NCI-H748 treated with DMSO at 0.1 percent for 48 hours (cell line): ENCODE measurements around the gene MATN1.

Source experiments
- DNase-seq: peaks from one replicate; lab custom pipeline; 2025; lab: John Stamatoyannopoulos, UW

MATN1 gene

DNA sequence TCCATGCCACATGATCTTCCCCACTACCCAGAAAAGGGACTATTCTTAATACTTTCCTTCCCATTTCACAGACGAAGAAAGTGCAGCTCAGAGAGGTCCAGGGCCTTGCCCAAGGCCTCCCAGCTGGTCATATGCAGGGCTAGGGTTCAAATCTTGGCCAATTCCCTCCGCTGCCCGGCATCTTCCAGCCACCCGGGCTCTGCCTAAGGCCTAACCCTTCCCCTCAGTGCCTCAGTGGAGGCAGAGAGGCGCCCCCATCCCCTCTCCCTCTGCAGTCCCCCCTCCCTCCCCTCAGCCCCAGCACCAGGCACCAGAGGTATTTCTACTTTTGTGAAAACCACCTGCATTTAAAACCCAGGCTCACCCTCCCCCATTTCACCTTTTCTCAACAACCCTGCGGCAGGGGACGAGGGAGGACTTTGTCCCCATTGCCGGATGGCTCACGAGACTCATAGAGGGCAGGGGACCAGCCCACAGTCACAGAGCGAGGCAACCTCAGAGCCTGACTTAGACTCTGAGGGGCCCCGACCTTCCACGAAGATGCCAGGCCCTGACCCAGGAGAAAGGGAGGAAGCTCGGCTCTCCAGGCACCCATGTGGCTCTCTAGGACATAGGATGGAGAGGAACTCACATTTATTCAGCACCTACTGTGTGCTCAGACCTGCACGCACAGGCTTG, 21.9 kb upstream of the MATN1 start:
- DNase-seq: no peak

DNA sequence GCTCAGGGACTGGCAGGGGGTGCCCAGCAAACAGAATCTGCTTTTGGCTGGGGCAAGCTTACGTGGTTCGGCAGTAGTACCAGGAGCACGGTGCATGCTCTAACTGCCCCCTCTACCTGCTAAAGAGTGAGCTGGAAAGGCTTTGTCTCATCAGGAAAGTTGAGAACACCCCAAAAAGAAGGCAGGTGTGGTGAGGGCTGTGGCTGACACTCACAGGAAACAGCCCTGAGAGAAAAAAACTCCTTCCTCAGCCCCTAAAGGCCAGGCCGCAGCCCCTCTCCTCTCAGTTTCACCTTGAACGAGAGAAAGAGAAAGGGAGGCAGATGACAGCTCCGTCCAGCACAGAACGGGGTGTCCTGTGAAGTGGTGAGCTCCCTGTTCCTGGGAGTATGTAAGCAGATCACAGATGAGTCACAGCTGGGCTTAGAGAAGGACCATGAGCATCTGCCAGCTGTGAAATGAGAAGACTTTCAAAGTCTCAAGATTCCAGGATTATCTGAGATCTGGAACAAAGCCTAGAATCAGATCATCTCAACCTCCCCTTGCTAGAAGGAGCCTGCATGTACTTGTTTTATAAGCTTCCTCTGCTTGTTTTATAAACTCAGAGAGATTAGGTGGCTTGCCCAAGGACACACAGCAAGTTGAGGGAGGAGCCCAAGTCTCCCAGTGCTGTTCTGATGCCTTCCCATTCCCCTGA, 20.8 kb upstream of the MATN1 start:
- no peak for DNase-seq

- no peak for DNase-seq
Observed at GRCh38 chr1:30743584-30744059, 20.2 kb upstream of the MATN1 start.

DNA sequence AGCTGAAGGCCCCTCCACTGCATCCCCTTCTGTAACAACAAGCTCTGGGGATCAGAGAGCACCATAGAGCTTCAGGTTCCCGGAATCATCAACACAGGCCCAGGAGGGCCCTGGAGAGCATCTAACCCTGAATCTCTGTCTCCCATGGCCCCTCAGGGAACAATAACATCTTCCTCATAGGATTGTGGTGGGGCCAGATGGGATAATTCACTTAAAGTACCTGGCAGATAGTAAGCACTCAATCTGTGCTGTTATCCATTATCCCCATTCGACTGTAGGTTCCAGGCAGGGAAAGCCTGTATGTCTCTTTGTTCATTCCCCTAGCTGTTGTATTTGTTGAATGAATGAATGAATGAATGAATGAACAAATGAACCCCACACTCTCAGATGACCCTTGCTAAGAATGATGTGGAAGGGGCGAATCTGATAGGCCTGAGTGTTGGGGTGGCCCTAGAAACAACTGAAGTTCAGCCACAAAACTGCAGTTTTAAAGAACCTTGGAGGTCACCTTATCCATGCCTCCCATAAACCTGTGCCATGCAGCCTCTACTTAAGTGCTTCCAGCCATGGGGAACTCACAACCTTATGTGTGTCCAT, 19.7 kb upstream of the MATN1 start:
- no peak for DNase-seq

DNA sequence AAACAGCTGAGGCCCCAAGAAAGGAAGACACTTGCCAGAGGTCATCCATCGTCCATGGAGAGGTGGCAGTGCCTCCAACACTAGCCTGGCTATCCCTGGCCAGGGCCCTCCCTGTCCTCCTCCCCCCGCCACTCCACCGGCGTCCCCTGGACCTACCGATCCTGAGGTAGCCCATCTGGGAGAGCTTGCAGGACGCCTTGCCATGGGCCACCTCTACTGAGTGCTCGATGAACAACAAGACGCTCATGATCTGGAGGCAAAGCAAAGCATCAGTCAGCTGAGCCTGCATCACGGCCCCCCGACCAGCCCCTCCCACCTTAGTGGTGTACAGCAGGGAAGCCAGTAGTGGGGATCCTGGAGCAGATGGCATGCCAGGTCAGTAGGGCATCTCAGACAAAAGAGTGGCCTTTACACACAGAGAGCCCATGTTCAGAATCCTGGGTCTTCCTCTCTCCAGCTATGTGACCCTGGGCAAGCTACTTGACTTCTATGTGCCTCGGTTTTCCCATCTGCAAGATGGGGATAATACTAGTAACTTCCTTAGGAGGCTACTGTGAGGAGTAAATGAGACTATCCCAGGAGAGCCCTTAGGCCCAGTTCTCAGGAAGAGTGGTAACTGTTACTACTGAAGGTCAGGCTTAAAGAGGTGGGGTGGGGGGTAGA, 19.0 kb upstream of the MATN1 start:
- no peak for DNase-seq

GRCh38 chr1:30741239-30741894, 18.0 kb upstream of the MATN1 start:
- DNase-seq: no peak

- DNase-seq: no peak
Observed at GRCh38 chr1:30740251-30741238, 17.2 kb upstream of the MATN1 start.

GRCh38 chr1:30739601-30740000, 16.2 kb upstream of the MATN1 start:
- DNase-seq: no peak

DNA sequence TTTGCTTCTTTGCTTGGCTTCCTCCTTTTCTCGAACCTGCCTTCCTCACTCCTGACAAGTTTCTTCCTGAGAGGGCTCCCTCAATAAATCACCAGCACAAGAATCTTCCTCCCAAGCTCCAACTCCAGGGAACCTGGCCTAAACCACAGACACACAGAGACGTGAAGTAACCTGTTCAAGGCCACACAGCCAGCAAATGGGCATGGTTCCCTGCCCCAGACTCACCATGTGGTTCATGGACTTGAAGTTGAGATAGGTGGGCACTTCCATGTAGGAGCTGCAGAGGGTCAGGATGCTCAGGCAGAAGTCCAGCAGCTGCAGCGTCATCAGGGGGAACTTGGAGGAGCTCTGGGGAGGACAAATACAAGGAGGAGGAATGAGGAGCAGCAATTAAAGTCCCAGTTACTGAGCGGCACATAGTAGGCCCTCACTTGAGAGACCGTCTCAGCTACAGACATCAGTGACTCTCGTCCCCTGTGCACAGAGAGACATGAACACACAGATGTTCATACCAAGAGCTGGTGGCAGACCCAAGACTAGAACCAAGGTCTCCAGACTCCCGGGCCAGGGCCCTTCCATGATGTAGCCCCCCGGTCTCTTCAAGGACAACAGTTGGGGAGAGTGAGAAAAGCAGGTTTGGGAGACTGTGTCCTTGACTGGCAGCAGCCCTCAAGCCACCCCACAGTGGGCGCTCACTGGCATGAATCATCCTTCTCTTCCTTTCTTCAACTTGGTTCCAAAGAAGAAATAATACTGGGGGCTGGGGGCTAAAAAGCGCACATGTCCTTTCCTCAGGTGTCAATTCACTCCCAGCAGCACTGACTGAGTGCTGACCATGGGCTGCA, 15.6 kb upstream of the MATN1 start:
- no peak for DNase-seq

GRCh38 chr1:30738040-30738714, 14.8 kb upstream of the MATN1 start:
- DNase-seq: no peak

DNA sequence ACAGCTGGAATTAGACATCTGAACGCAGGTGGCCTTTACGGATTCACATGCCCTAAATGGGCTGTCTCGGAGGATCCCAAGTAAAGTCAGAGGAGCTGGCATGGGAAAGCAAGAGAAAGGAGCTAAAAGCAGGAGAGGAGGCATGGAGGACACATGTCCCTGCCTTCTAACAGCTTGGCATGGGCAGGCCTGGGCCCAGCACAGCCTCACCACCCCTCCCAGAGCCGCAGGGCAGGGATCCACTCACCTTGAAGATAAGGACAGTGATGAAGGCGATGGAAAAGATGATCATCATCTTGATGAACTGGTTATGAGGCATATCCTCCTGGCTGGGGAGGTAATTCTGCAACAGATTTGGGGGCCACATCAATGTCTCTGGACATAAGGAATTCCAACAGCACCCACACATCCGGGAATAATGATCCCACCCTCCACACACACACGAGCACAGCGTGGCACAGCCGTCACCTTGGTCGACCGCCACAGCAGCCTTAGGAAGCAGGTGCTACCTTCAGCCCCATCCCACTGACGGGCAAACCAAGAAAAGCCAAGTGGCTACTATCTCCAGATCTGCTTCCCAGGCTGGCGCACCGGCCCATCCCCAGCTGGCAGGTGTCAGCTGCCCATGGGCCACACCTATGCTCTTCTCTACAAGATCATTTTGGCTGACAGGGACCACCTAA, 14.1 kb upstream of the MATN1 start:
- DNase-seq: no peak

DNA sequence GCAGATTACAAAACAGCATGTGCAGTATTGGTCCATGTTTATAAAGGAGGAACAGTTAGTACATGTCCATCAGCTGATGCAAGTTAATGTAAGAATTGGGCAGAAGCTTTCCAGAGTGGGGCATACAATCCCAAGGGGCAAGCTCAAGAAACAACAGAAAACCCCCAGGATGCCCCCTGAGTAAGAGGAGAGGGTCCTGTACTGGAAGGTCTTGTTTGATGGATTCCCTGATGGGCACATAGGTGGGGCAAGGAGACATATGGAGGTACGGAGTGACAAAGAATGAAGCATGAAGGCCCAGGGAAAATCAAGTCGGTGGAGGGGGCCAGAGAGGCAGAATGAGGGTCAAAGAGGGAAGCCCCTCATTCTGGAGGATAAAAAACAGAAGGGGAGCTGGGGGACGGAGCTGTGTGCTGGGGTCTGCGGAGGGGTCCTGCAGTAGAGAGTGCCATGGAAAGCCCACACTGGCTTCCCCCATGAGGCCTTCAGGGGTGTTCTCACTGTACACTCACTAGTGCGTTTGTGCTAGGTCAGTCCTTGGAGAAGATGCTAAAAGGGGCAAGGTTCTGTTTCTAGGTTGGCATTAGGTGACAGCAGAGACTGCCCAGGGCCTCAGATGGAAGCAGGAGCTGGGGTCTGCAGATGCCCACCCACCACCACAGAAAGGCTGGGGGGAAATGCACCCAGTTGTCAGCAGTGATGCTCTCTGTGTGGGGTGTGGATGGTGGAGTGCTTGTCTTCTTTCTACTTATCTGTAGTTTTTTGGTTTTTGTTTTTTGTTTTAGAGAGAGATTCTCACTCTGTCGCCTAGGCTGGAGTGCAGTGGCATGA, 12.5 kb upstream of the MATN1 start:
- DNase-seq: no peak

DNA sequence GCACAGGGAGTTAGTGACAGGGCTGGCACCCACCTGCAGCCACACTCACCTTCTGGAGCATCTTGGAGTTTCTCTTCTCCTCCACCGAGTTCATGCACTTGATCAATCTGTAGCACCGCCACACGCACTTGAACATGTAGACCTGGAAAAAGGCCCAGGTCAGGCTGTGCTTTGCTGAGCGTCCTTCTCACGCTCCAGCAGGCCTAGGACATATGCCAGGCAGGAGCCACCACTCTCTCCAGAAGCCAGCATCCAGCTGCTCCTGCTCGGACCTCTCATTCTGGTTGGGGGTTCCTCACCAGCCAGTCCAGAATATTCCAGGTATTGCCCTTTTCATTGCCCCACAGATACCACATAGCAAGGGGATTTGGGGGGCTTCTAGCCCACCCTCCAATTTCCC, 11.7 kb upstream of the MATN1 start:
- no peak for DNase-seq

DNA sequence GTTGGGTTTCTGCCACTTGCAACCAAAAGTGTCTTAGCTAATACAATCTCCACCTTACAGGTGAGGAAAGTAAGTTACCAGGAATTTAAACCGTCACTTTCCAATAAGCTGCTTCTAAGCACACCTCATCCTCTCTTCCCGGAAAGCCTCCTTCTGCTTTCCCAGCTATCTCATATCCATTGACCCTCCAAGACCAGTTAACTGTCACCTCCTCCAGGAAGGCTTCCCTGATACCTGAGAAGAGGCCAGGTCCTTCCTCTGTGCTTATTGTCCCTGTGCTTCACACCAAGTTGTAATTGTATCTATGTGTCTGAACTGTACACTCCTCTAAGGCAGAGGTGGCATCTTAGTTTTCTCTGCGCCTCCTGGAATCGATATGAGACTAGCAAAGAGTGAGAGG, 11.2 kb upstream of the MATN1 start:
- DNase-seq: no peak

- DNase-seq: no peak
Observed at GRCh38 chr1:30734106-30734505, 10.7 kb upstream of the MATN1 start.

DNA sequence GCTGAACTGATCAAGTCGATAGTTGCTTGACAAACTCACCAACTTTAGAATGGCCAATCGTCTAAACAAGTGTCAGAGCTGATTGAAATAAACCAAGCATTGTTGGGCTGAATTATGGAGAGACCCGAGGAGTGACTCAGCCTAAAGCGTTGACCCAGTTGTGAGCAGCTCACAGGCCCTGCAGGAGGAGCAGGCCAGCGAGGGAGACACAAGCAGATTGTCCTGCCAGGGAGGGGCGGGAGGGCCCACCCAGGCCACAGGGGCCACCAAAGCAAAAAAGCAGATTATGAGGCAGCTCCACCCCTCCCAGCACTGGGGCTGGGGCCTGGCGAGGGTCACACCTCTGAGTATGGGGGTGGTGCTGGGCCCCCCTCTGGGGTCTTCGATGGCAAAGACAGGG, 10.1 kb upstream of the MATN1 start:
- no peak for DNase-seq

- DNase-seq: no peak
Observed at GRCh38 chr1:30732277-30732996, 9.1 kb upstream of the MATN1 start.
